ENCODE results near the gene BRCA2. TPM values are rescaled to one million over a fixed set of nuclear protein-coding genes. Genes with fewer than 3 reads are reported as not detected.

Gene BRCA2
- total and polyA plus RNA-seq, 7 donors, result 0.23 to 2.4 (median 0.63) TPM; not detected in 1

- WGBS, 2 donors, result 90 to 93% methylated on average over 5 of the region's 5 CpGs
- Histone ChIP-seq H3K27ac (no peak overlapping the region), H3K9me3 (no peaks in the 10 kb centered on the region), H3K27me3 (no peaks in the 10 kb centered on the region), H3K4me3 (no peak overlapping the region), H3K36me3 (peaks cover 0 to 11% (median 0%) of the 10 kb centered on the region in 4 donors), H3K4me1 (peaks cover 0 to 27% (median 13%) of the 10 kb centered on the region in 4 donors)
- no peak for DNase-seq
- intact Hi-C loops (cut with DNase I), result no loop called here
- TF ChIP-seq POLR2A (IDR thresholded peaks at IDR 0.05) (no peak), EP300 (IDR thresholded peaks at IDR 0.05) (no peak), CTCF (IDR thresholded peaks at IDR 0.05) (no peak), POLR2AphosphoS5 (IDR thresholded peaks at IDR 0.05) (no peak)
Measured at GRCh38 chr13:32431361-32431760, 116.1 kb downstream of the BRCA2 start.

GRCh38 chr13:32432856-32433255 is 117.5 kb downstream of the BRCA2 start:
- H3K4me1 ChIP-seq, result peaks cover 0 to 23% (median 8%) of the 10 kb centered on the region in 4 donors
- 90 to 93% methylated on average over 3 of the region's 3 CpGs for WGBS, 2 donors
- intact Hi-C loops (cut with DNase I), result no loop called here
- no peaks in the 10 kb centered on the region for H3K27me3 ChIP-seq
- TF ChIP-seq POLR2AphosphoS5 (IDR thresholded peaks at IDR 0.05) (no peak), POLR2A (IDR thresholded peaks at IDR 0.05) (no peak), CTCF (IDR thresholded peaks at IDR 0.05) (no peak), EP300 (IDR thresholded peaks at IDR 0.05) (no peak)
- no peak overlapping the region for H3K4me3 ChIP-seq
- no peaks in the 10 kb centered on the region for H3K9me3 ChIP-seq
- no peak overlapping the region for H3K27ac ChIP-seq
- H3K36me3 ChIP-seq, result peaks cover 0 to 16% (median 0%) of the 10 kb centered on the region in 4 donors
- DNase-seq, result no peak

GRCh38 chr13:32438871-32439270 is 123.6 kb downstream of the BRCA2 start:
- intact Hi-C loops (cut with DNase I), result no loop called here
- Histone ChIP-seq H3K4me3 (no peak overlapping the region), H3K27me3 (no peaks in the 10 kb centered on the region), H3K27ac (no peak overlapping the region), H3K4me1 (no peaks in the 10 kb centered on the region), H3K36me3 (peaks cover 0 to 36% (median 0%) of the 10 kb centered on the region in 4 donors), H3K9me3 (no peaks in the 10 kb centered on the region)
- WGBS, 2 donors, result 95 to 98% methylated on average over 4 of the region's 4 CpGs
- DNase-seq, result no peak
- TF ChIP-seq POLR2A (IDR thresholded peaks at IDR 0.05) (no peak), CTCF (IDR thresholded peaks at IDR 0.05) (no peak), EP300 (IDR thresholded peaks at IDR 0.05) (no peak), POLR2AphosphoS5 (IDR thresholded peaks at IDR 0.05) (no peak)

- no peaks in the 10 kb centered on the region for H3K4me1 ChIP-seq
- no peaks in the 10 kb centered on the region for H3K9me3 ChIP-seq
- intact Hi-C loops (cut with DNase I), result no loop called here
- WGBS, 2 donors, result 14 to 33% methylated on average over 2 of the region's 2 CpGs
- no peak overlapping the region for H3K4me3 ChIP-seq
- no peak for DNase-seq
- H3K27me3 ChIP-seq, result no peaks in the 10 kb centered on the region
- peaks cover 0 to 25% (median 0%) of the 10 kb centered on the region in 4 donors for H3K36me3 ChIP-seq
- TF ChIP-seq POLR2AphosphoS5 (IDR thresholded peaks at IDR 0.05) (no peak), CTCF (IDR thresholded peaks at IDR 0.05) (peak in 1 of 4 experiments; percentile 17)
- no peak overlapping the region for H3K27ac ChIP-seq
Measured at GRCh38 chr13:32443111-32443510, 127.8 kb downstream of the BRCA2 start.

- peaks cover 0 to 17% (median 0%) of the 10 kb centered on the region in 4 donors for H3K36me3 ChIP-seq
- no peaks in the 10 kb centered on the region for H3K4me1 ChIP-seq
- H3K27me3 ChIP-seq, result no peaks in the 10 kb centered on the region
- TF ChIP-seq POLR2A (IDR thresholded peaks at IDR 0.05), result no peak
- no peak for TF ChIP-seq EP300 (IDR thresholded peaks at IDR 0.05)
- TF ChIP-seq POLR2AphosphoS5 (IDR thresholded peaks at IDR 0.05), result no peak
- TF ChIP-seq CTCF (IDR thresholded peaks at IDR 0.05), result no peak
- 93 to 97% methylated on average over 2 of the region's 2 CpGs for WGBS, 2 donors
- intact Hi-C loops (cut with DNase I), result no loop called here
- H3K27ac ChIP-seq, result no peak overlapping the region
- no peak overlapping the region for H3K4me3 ChIP-seq
- DNase-seq, result no peak
- no peaks in the 10 kb centered on the region for H3K9me3 ChIP-seq
Measured at GRCh38 chr13:32445461-32445860, 130.2 kb downstream of the BRCA2 start.
